GM19463 (cell line): ENCODE data around the gene IGF1R.
"Not testable (repeated sequence)": the region's sequence is repeated elsewhere in the genome, so short reads cannot be mapped to it uniquely, and the experiment has no call there.

ENCODE experiments used
- ATAC-seq: cut with Tn5 transposase; IDR thresholded peaks from one replicate; pipeline ENCODE4 v1.9.1; 2021; ENCODE audit warnings: mild to moderate bottlenecking, moderate library complexity; ENCODE audit not compliant: unreplicated experiment

Gene IGF1R

GRCh38 chr15:98976500-98976899 lies 328.2 kb downstream of the IGF1R start:
- ATAC-seq = no peak

GRCh38 chr15:98977441-98977840 lies 329.1 kb downstream of the IGF1R start:
- no peak for ATAC-seq

- ATAC-seq = no peak
These were observed 329.8 kb downstream of the IGF1R start for GRCh38 chr15:98978153-98978552.

- peak; percentile 35 for ATAC-seq
These were observed 332.5 kb downstream of the IGF1R start for GRCh38 chr15:98980899-98981228.

- ATAC-seq = peak; percentile 66
These were observed 333.7 kb downstream of the IGF1R start for GRCh38 chr15:98981851-98982722.

- no peak for ATAC-seq
These were observed 335.0 kb downstream of the IGF1R start for GRCh38 chr15:98983334-98983733.

GRCh38 chr15:98986281-98986680 lies 337.9 kb downstream of the IGF1R start:
- ATAC-seq = no peak

- no peak for ATAC-seq
These were observed 346.6 kb downstream of the IGF1R start for GRCh38 chr15:98994892-98995291.

GRCh38 chr15:98996169-98996568 lies 347.8 kb downstream of the IGF1R start:
- no peak for ATAC-seq

GRCh38 chr15:98996624-98997023 lies 348.3 kb downstream of the IGF1R start:
- ATAC-seq = no peak

GRCh38 chr15:98997312-98997711 lies 349.0 kb downstream of the IGF1R start:
- no peak for ATAC-seq

- no peak for ATAC-seq
These were observed 349.4 kb downstream of the IGF1R start for GRCh38 chr15:98997755-98998154.

- ATAC-seq = no peak
These were observed 349.9 kb downstream of the IGF1R start for GRCh38 chr15:98998279-98998678.

- ATAC-seq = no peak
These were observed 350.9 kb downstream of the IGF1R start for GRCh38 chr15:98999233-98999632.

- ATAC-seq = no peak
These were observed 353.9 kb downstream of the IGF1R start for GRCh38 chr15:99002226-99002625.

- ATAC-seq = not testable (repeated sequence)
These were observed 355.0 kb downstream of the IGF1R start for GRCh38 chr15:99003317-99003716.

- ATAC-seq = not testable (repeated sequence)
These were observed 356.9 kb downstream of the IGF1R start for GRCh38 chr15:99004998-99005974.

GRCh38 chr15:99006146-99006545 lies 357.8 kb downstream of the IGF1R start:
- ATAC-seq = no peak

GRCh38 chr15:99006904-99007495 lies 358.7 kb downstream of the IGF1R start:
- no peak for ATAC-seq

GRCh38 chr15:99009741-99010330 lies 361.5 kb downstream of the IGF1R start:
- ATAC-seq = no peak

- no peak for ATAC-seq
These were observed 362.4 kb downstream of the IGF1R start for GRCh38 chr15:99010768-99011167.
